HG02571 (cell line): ENCODE results near the gene APOBEC3H.

ENCODE experiments used
- ATAC-seq: cut with Tn5 transposase; IDR thresholded peaks from one replicate; pipeline ENCODE4 v1.9.1; 2021; ENCODE audit warnings: mild to moderate bottlenecking, moderate library complexity; ENCODE audit not compliant: unreplicated experiment

The APOBEC3H gene

GRCh38 chr22:39108487-39108886, 11.4 kb downstream of the APOBEC3H start:
- no peak for ATAC-seq

- no peak for ATAC-seq
These were observed 12.3 kb downstream of the APOBEC3H start for GRCh38 chr22:39109361-39109760.

- ATAC-seq = no peak
These were observed 13.9 kb downstream of the APOBEC3H start for GRCh38 chr22:39110631-39111561.

GRCh38 chr22:39114112-39114511, 17.1 kb downstream of the APOBEC3H start:
- ATAC-seq = no peak

GRCh38 chr22:39115570-39115969, 18.5 kb downstream of the APOBEC3H start:
- no peak for ATAC-seq

GRCh38 chr22:39115977-39116621, 19.1 kb downstream of the APOBEC3H start:
- no peak for ATAC-seq

GRCh38 chr22:39117585-39118191, 20.6 kb downstream of the APOBEC3H start:
- ATAC-seq = no peak

GRCh38 chr22:39120983-39121382, 23.9 kb downstream of the APOBEC3H start:
- no peak for ATAC-seq

GRCh38 chr22:39122772-39123470, 25.9 kb downstream of the APOBEC3H start:
- ATAC-seq = no peak

- ATAC-seq = no peak
These were observed 26.9 kb downstream of the APOBEC3H start for GRCh38 chr22:39123751-39124581.

GRCh38 chr22:39125622-39126021, 28.6 kb downstream of the APOBEC3H start:
- no peak for ATAC-seq

- no peak for ATAC-seq
These were observed 31.5 kb downstream of the APOBEC3H start for GRCh38 chr22:39128508-39128907.

- no peak for ATAC-seq
These were observed 32.0 kb downstream of the APOBEC3H start for GRCh38 chr22:39129081-39129480.

- ATAC-seq = no peak
These were observed 32.7 kb downstream of the APOBEC3H start for GRCh38 chr22:39129746-39130145.

- no peak for ATAC-seq
These were observed 33.2 kb downstream of the APOBEC3H start for GRCh38 chr22:39130152-39130704.

- ATAC-seq = no peak
These were observed 34.1 kb downstream of the APOBEC3H start for GRCh38 chr22:39130892-39131855.

GRCh38 chr22:39132281-39132680, 35.2 kb downstream of the APOBEC3H start:
- ATAC-seq = no peak

GRCh38 chr22:39132871-39133524, 36.0 kb downstream of the APOBEC3H start:
- ATAC-seq = no peak
